Measurements from ENCODE around the gene CTBP2.
A peak's percentile ranks its signal among the peaks of the same experiment; 100 is the strongest.

CTBP2 gene

GRCh38 chr10:125038637-125039036 lies 121.7 kb downstream of the CTBP2 start:
- DNase-seq = peak; percentile 31 to 57

GRCh38 chr10:125037145-125037877 lies 123.1 kb downstream of the CTBP2 start:
- no peak for DNase-seq

GRCh38 chr10:125035588-125036295 lies 124.6 kb downstream of the CTBP2 start:
- no peak for DNase-seq

GRCh38 chr10:125035136-125035535 lies 125.2 kb downstream of the CTBP2 start:
- DNase-seq = no peak

- DNase-seq = no peak
These were observed 125.7 kb downstream of the CTBP2 start for GRCh38 chr10:125034675-125035074.

- no peak for DNase-seq
These were observed 127.0 kb downstream of the CTBP2 start for GRCh38 chr10:125033146-125033924.

- DNase-seq = no peak
These were observed 127.8 kb downstream of the CTBP2 start for GRCh38 chr10:125032474-125033020.

GRCh38 chr10:125030567-125031197 lies 129.7 kb downstream of the CTBP2 start:
- DNase-seq = no peak

- no peak for DNase-seq
These were observed 130.7 kb downstream of the CTBP2 start for GRCh38 chr10:125029584-125030242.

GRCh38 chr10:125027871-125028869 lies 132.2 kb downstream of the CTBP2 start:
- DNase-seq = no peak

GRCh38 chr10:125026974-125027735 lies 133.2 kb downstream of the CTBP2 start:
- DNase-seq = no peak

GRCh38 chr10:125026036-125026931 lies 134.1 kb downstream of the CTBP2 start:
- no peak for DNase-seq

GRCh38 chr10:125025341-125025740 lies 135.0 kb downstream of the CTBP2 start:
- no peak for DNase-seq

- DNase-seq = no peak
These were observed 135.7 kb downstream of the CTBP2 start for GRCh38 chr10:125024497-125025234.

GRCh38 chr10:125023862-125024496 lies 136.4 kb downstream of the CTBP2 start:
- peak in 1 of 2 donors; percentile 38 for DNase-seq

GRCh38 chr10:125023255-125023654 lies 137.1 kb downstream of the CTBP2 start:
- DNase-seq = no peak

- no peak for DNase-seq
These were observed 137.7 kb downstream of the CTBP2 start for GRCh38 chr10:125022671-125023070.

All from hippocampal formation (tissue), 2 donors.